ENCODE data around the gene UBALD2. TPM values are rescaled to one million over a fixed set of nuclear protein-coding genes. Genes with fewer than 3 reads are reported as not detected.

UBALD2 gene
- polyA plus RNA-seq, 2 of the 4 experiments (the other 2 are of a cell fraction): 12.8 to 21.5 TPM

DNA sequence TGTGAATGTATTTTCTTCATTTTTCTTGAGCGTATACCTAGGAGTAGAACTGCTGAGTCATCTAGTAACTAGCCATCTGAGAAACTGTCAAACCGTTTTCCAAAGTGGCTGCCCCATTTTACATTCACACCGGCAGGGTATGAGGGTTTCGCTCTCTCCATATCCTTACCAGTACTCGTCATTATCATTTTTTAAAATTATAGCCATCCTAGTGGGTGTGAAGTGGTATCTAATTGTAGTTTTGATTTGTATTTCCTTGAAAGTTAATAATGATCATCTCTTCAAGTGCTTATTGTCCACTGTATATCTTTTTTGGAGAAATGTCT is 30.8 kb upstream of the UBALD2 start:
- CTCF ChIA-PET: interaction anchor here (1.2 to 1.4 kb wide), 4 partner anchors 9 to 151 kb away, joined by 3 to 5 read pairs (median 4); no protein-coding TSS in a partner anchor
- 80% methylated on average over 5 of the region's 5 CpGs for WGBS (ENCODE audit: missing lambda C conversion rate)
- Histone ChIP-seq H3K27ac (peak overlapping the region; percentile 23 to 58; a peak in 3 of 6 replicates), H3K4me2 (no peak overlapping the region; the same call in 2 of the 3 replicates), H3K4me1 (peaks cover 41% of the 10 kb centered on the region), H3K4me3 (no peak overlapping the region), H3K9me3 (no peaks in the 10 kb centered on the region)
- TF ChIP-seq MAFK (IDR thresholded peaks at IDR 0.05; ENCODE audit: partially characterized antibody): peak; percentile 99
- peak; percentile 95 for TF ChIP-seq NFE2L2 (conservative IDR thresholded peaks at IDR 0.05; ENCODE audit: low read length)
- no peak for TF ChIP-seq RNF2 (IDR thresholded peaks at IDR 0.05; ENCODE audit: borderline replicate concordance, low read depth)
- TF ChIP-seq, protein P1, sequence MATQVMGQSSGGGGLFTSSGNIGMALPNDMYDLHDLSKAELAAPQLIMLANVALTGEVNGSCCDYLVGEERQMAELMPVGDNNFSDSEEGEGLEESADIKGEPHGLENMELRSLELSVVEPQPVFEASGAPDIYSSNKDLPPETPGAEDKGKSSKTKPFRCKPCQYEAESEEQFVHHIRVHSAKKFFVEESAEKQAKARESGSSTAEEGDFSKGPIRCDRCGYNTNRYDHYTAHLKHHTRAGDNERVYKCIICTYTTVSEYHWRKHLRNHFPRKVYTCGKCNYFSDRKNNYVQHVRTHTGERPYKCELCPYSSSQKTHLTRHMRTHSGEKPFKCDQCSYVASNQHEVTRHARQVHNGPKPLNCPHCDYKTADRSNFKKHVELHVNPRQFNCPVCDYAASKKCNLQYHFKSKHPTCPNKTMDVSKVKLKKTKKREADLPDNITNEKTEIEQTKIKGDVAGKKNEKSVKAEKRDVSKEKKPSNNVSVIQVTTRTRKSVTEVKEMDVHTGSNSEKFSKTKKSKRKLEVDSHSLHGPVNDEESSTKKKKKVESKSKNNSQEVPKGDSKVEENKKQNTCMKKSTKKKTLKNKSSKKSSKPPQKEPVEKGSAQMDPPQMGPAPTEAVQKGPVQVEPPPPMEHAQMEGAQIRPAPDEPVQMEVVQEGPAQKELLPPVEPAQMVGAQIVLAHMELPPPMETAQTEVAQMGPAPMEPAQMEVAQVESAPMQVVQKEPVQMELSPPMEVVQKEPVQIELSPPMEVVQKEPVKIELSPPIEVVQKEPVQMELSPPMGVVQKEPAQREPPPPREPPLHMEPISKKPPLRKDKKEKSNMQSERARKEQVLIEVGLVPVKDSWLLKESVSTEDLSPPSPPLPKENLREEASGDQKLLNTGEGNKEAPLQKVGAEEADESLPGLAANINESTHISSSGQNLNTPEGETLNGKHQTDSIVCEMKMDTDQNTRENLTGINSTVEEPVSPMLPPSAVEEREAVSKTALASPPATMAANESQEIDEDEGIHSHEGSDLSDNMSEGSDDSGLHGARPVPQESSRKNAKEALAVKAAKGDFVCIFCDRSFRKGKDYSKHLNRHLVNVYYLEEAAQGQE (IDR thresholded peaks at IDR 0.05): no peak
- POLR2A ChIA-PET: no interaction called here
- no peak for DNase-seq (ENCODE audit: low read depth in 1 of 2, low spot score in 1 of 2)
- no peak for FAIRE-seq
- no peak for ATAC-seq

GRCh38 chr17:76235883-76236282 is 29.3 kb upstream of the UBALD2 start:
- no peak for FAIRE-seq
- no peak for ATAC-seq
- Histone ChIP-seq H3K4me2 (no peak overlapping the region), H3K4me1 (peaks cover 46% of the 10 kb centered on the region), H3K27ac (peak overlapping the region in 1 of 2 experiments; percentile 21; a peak in 1 of 6 replicates), H3K9me3 (no peaks in the 10 kb centered on the region), H3K4me3 (no peak overlapping the region)
- no peak for DNase-seq (ENCODE audit: low read depth in 1 of 2, low spot score in 1 of 2)
- CTCF ChIA-PET: interaction anchor here (1.5 kb wide), 3 partner anchors 13 to 44 kb away, joined by 4 to 8 read pairs (median 6); no protein-coding TSS in a partner anchor
- TF ChIP-seq, protein P2, sequence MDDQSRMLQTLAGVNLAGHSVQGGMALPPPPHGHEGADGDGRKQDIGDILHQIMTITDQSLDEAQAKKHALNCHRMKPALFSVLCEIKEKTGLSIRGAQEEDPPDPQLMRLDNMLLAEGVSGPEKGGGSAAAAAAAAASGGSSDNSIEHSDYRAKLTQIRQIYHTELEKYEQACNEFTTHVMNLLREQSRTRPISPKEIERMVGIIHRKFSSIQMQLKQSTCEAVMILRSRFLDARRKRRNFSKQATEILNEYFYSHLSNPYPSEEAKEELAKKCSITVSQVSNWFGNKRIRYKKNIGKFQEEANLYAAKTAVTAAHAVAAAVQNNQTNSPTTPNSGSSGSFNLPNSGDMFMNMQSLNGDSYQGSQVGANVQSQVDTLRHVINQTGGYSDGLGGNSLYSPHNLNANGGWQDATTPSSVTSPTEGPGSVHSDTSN (IDR thresholded peaks at IDR 0.05): no peak
- TF ChIP-seq ZC3H11A (IDR thresholded peaks at IDR 0.05): no peak
- no peak for TF ChIP-seq CBX2 (IDR thresholded peaks at IDR 0.05; ENCODE audit: borderline replicate concordance, low read depth)
- no peak for TF ChIP-seq HOXA7 (CRISPR knock-in tag; IDR thresholded peaks at IDR 0.05)
- WGBS (ENCODE audit: missing lambda C conversion rate): 92% methylated on average over 2 of the region's 2 CpGs
- POLR2A ChIA-PET: no interaction called here

- no peak overlapping the region for H3K4me3 ChIP-seq
- ATAC-seq: no peak
- no peak for FAIRE-seq
- H3K4me1 ChIP-seq: peaks cover 46% of the 10 kb centered on the region
- no peaks in the 10 kb centered on the region for H3K9me3 ChIP-seq
- POLR2A ChIA-PET: no interaction called here
- H3K4me2 ChIP-seq: no peak overlapping the region
- H3K27ac ChIP-seq: no peak overlapping the region
- TF ChIP-seq HOXA7 (CRISPR knock-in tag; IDR thresholded peaks at IDR 0.05) (no peak), HMGXB4 (CRISPR knock-in tag; IDR thresholded peaks at IDR 0.05; ENCODE audit: borderline replicate concordance) (no peak), MAZ (IDR thresholded peaks at IDR 0.05; ENCODE audit: borderline replicate concordance, low read depth, low read length) (no peak), KDM1A (IDR thresholded peaks at IDR 0.05; ENCODE audit: low read depth) (no peak), POLR2A (IDR thresholded peaks at IDR 0.05; ENCODE audit: low read length) (no peak), FOXS1 (CRISPR knock-in tag; IDR thresholded peaks at IDR 0.05) (no peak), CEBPB (IDR thresholded peaks at IDR 0.05) (no peak), RCOR1 (IDR thresholded peaks at IDR 0.05; ENCODE audit: low read depth, low read length) (no peak), EP300 (IDR thresholded peaks at IDR 0.05) (no peak), ATOH8 (CRISPR knock-in tag; IDR thresholded peaks at IDR 0.05; ENCODE audit: low read depth) (no peak), MAFK (IDR thresholded peaks at IDR 0.05; ENCODE audit: partially characterized antibody) (no peak), GATA3 (IDR thresholded peaks at IDR 0.05; ENCODE audit: borderline replicate concordance) (no peak), HOXB5 (CRISPR knock-in tag; IDR thresholded peaks at IDR 0.05) (no peak), POLR2AphosphoS2 (conservative IDR thresholded peaks at IDR 0.05; ENCODE audit: low read length) (no peak)
- TF ChIP-seq, protein P2 (IDR thresholded peaks at IDR 0.05): no peak
- TF ChIP-seq, protein P3, sequence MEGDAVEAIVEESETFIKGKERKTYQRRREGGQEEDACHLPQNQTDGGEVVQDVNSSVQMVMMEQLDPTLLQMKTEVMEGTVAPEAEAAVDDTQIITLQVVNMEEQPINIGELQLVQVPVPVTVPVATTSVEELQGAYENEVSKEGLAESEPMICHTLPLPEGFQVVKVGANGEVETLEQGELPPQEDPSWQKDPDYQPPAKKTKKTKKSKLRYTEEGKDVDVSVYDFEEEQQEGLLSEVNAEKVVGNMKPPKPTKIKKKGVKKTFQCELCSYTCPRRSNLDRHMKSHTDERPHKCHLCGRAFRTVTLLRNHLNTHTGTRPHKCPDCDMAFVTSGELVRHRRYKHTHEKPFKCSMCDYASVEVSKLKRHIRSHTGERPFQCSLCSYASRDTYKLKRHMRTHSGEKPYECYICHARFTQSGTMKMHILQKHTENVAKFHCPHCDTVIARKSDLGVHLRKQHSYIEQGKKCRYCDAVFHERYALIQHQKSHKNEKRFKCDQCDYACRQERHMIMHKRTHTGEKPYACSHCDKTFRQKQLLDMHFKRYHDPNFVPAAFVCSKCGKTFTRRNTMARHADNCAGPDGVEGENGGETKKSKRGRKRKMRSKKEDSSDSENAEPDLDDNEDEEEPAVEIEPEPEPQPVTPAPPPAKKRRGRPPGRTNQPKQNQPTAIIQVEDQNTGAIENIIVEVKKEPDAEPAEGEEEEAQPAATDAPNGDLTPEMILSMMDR (IDR thresholded peaks at IDR 0.05): no peak
- CTCF ChIA-PET: interaction anchor here (1.5 to 3.3 kb wide), 5 partner anchors 13 to 43 kb away, joined by 4 to 22 read pairs (median 8); no protein-coding TSS in a partner anchor
- no peak for DNase-seq (ENCODE audit: low read depth in 1 of 2, low spot score in 1 of 2)
Observed at GRCh38 chr17:76236603-76237002, 28.5 kb upstream of the UBALD2 start.
